WTC11 (cell line): ENCODE data around the gene SLC13A2.

ENCODE experiments used
- TF ChIP-seq, protein P1 (sequence below): sonication (generic); formaldehyde crosslinking; conservative IDR thresholded peaks from 2 replicates; pipeline ENCODE4 v1.8.1; 2022; ENCODE audit warnings: mild to moderate bottlenecking, missing genetic modification reagents
- TF ChIP-seq, protein P2 (sequence below): sonication (generic); formaldehyde crosslinking; IDR thresholded peaks from 2 replicates; pipeline ENCODE4 v1.8.0; 2022; ENCODE audit warnings: mild to moderate bottlenecking, missing genetic modification reagents
- TF ChIP-seq, protein P3 (sequence below): fragments of 200-600 bp; IDR thresholded peaks from 2 replicates; pipeline ENCODE4 v1.8.0; 2022; ENCODE audit warnings: antibody characterized with exemption

GRCh38 chr17:28529013-28529400 lies 55.6 kb downstream of the SLC13A2 start:
- TF ChIP-seq, protein P1, sequence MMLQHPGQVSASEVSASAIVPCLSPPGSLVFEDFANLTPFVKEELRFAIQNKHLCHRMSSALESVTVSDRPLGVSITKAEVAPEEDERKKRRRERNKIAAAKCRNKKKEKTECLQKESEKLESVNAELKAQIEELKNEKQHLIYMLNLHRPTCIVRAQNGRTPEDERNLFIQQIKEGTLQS (CRISPR knock-in tag) = no peak
- TF ChIP-seq, protein P2, sequence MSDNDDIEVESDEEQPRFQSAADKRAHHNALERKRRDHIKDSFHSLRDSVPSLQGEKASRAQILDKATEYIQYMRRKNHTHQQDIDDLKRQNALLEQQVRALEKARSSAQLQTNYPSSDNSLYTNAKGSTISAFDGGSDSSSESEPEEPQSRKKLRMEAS (CRISPR knock-in tag) = no peak
- TF ChIP-seq, protein P3, sequence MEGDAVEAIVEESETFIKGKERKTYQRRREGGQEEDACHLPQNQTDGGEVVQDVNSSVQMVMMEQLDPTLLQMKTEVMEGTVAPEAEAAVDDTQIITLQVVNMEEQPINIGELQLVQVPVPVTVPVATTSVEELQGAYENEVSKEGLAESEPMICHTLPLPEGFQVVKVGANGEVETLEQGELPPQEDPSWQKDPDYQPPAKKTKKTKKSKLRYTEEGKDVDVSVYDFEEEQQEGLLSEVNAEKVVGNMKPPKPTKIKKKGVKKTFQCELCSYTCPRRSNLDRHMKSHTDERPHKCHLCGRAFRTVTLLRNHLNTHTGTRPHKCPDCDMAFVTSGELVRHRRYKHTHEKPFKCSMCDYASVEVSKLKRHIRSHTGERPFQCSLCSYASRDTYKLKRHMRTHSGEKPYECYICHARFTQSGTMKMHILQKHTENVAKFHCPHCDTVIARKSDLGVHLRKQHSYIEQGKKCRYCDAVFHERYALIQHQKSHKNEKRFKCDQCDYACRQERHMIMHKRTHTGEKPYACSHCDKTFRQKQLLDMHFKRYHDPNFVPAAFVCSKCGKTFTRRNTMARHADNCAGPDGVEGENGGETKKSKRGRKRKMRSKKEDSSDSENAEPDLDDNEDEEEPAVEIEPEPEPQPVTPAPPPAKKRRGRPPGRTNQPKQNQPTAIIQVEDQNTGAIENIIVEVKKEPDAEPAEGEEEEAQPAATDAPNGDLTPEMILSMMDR = no peak
